Subcutaneous adipose tissue (tissue), 4 donors: ENCODE results near the gene PIK3C3. TPM values are rescaled to one million over a fixed set of nuclear protein-coding genes. Genes with fewer than 3 reads are reported as not detected.

Source experiments
- total RNA-seq, 4 donors: library from RNA; depleted of rRNA; stranded (reverse); fragments of >200 nt; gene quantifications; one replicate each; pipeline ENCODE4 v1.1.0, GENCODE V29; 2016
- TF ChIP-seq, protein P1 (sequence below): fragments of 450-650 bp; IDR thresholded peaks from one replicate; pipeline ENCODE4 v1.5.1; 2016; ENCODE audit warnings: low read depth, mild to moderate bottlenecking, control low read depth, antibody characterized with exemption, moderate library complexity

Gene PIK3C3
- total RNA-seq, 4 donors from 2014 or later = 41.1 to 60.1 (median 47.6) TPM

DNA sequence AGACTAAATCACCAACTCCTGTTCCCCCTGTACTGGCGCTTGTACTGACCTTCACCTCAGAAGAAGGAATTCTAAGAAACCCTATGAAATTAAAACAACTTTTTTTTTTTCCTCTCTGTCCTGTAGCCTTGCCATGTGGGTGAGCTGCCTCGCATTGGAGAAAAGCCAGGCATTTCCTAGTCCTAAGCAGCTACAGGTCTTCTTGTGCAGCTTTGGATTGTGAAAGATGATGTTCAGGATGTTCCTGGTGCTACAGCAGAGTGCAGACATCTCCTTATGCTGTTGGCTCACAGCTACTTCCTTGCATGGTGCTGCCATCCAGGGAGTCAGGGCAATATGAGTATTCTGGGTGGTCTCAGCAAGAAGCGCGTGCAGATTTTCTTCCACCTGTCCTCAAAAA, 11.9 kb downstream of the PIK3C3 start:
- TF ChIP-seq, protein P1, sequence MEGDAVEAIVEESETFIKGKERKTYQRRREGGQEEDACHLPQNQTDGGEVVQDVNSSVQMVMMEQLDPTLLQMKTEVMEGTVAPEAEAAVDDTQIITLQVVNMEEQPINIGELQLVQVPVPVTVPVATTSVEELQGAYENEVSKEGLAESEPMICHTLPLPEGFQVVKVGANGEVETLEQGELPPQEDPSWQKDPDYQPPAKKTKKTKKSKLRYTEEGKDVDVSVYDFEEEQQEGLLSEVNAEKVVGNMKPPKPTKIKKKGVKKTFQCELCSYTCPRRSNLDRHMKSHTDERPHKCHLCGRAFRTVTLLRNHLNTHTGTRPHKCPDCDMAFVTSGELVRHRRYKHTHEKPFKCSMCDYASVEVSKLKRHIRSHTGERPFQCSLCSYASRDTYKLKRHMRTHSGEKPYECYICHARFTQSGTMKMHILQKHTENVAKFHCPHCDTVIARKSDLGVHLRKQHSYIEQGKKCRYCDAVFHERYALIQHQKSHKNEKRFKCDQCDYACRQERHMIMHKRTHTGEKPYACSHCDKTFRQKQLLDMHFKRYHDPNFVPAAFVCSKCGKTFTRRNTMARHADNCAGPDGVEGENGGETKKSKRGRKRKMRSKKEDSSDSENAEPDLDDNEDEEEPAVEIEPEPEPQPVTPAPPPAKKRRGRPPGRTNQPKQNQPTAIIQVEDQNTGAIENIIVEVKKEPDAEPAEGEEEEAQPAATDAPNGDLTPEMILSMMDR = no peak

DNA sequence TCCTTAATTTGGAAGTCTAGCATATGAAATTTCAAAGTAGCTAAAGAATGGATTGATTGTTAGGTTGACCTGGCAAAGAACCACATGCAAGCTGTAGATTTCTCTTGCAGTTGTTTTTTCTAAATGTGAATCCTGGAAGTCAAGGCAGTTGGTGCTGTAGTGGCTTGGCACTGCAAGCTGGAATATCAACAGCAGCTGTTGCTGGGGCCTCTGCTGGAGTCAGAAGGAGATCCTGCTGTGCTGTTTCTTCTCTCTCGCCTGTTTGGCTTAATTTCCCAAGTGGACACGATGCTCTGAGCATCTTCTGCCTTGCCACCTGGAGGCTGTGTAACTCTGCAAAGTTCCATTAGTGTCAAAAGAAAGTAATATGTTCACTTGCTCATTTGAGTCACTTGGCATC, 12.6 kb downstream of the PIK3C3 start:
- TF ChIP-seq, protein P1 = no peak

DNA sequence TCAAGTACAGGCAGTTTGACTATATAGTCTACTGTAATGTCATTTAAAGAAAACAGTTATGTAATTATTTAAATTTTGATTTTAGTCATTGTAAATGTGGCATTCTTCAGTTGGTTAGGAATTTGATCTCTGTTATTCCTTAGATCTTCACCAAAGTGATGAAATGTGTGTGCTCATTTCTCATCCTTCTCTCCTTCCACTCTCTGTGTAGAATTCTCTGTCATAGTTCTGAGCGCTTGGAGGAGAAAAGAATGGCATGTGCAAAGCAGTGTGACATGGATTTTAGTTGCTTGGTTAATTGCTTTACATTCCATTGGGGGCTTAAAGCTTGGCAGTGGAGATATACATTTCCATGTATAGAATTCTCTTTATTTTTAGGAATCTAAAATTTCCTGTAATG, 14.8 kb downstream of the PIK3C3 start:
- TF ChIP-seq, protein P1 = no peak

DNA sequence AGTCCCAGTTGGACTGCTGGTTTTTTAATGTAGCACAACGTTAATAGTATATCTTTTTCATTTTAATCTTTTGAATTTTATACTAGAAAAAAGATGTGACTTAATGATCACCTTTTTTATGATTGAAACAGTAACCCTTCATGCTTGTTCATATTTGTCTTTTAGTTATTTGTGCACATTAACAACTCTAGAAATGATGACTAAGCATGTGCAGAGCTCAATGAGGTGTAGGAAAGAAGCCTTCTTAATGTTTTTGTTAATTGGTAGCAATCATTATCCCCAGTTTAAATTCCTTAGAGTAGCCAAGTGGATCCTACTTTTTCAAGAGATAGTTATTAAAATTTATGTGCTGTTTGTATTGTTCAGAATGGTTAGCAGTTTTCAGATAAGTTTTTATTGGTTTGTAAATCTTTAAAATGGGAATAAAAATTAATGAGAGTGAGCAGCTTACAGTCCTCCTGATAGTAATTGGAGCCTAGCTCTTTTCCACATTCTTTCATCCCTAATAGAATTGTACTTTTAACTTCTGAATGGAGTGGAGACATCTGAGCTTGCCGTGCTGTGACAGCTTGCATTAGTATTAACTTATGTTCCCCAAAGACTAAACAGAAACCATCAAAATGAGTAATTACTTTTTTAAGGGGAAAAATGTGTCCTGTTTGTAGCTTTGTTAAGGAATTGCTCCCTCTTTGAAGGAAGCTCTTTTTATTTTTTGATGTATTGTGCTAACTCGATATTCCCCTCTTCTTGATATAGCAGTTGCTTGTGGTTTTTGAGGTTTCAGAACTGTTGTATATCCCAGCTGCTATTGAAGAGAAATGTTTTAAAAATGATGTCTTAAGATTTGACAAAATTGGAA, 17.3 kb downstream of the PIK3C3 start:
- TF ChIP-seq, protein P1 = no peak

DNA sequence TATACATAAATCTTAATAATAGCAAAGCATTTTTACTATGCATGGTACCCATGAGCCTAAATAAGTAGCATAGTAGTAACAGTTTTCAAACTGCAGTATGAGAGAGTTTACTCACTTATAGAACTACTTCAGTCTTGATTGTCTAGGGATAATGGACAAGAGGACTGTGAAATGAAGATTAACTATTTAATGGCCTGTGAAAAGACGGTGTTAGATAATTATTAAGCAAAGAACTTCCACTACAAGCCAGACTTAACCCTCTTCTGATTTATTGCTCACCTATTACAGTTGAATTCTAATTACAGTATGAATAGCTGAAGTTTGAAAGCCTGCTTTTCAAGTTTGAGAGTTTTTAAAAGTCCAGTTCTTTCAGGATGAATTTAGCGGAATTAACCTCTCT, 18.9 kb downstream of the PIK3C3 start:
- TF ChIP-seq, protein P1 = no peak

DNA sequence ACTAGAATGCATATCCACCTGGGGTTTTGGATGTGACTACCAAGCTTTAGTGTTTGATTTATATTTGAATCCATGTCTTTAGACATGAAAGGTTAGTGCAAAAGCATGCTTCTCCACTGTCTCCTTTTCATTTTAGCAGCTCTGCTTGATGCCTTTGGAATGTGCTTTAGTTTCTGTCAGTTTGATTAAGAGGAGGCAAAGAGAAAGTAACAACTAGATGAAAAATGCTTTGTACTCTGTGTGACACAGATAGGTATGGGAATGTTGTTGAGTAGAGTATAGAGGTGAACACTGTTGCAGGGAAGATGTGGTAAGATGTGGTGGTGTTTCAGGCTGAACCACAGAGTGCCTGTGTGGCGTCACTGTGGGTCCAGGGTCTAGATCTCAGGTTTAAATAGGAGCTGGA, 19.8 kb downstream of the PIK3C3 start:
- TF ChIP-seq, protein P1 = no peak

DNA sequence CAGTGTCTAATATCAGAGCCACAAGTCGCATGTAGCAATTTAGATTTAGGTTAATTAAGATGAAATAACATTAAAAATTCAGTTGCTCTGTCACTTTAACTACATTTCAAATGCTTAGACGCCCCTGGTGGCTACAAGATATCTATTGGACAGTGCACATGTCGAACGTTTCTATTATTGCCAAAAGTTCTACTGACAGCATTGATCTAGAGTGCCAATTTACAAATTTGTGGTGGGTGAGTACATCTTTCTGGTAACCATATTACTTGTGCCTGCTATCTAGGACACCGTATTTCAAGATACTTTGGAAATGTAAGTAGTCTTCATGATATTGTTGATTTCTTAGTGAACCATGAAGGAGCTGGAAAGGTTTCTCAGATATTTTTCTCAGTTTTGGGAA, 20.2 kb downstream of the PIK3C3 start:
- TF ChIP-seq, protein P1 = no peak
